HG02840 (cell line): Measurements from ENCODE around the gene ZDHHC13.

Experiments
- ATAC-seq: cut with Tn5 transposase; IDR thresholded peaks from one replicate; pipeline ENCODE4 v1.9.1; 2021; ENCODE audit warnings: mild to moderate bottlenecking, moderate library complexity, moderate number of reproducible peaks; ENCODE audit not compliant: unreplicated experiment, low FRiP score

Gene ZDHHC13

GRCh38 chr11:19116971-19117759 lies at the start of gene ZDHHC13:
Gene ZDHHC13, plus strand, starts transcription at chr11:19117168. Its CDS starts 82 bp downstream, at chr11:19117250.
- peak; percentile 98 for ATAC-seq

GRCh38 chr11:19071255-19071654 lies 45.7 kb upstream of the ZDHHC13 start:
- no peak for ATAC-seq

- ATAC-seq: no peak
Measured at GRCh38 chr11:19072464-19072863, 44.5 kb upstream of the ZDHHC13 start.

GRCh38 chr11:19073454-19074415 lies 43.2 kb upstream of the ZDHHC13 start:
- ATAC-seq: no peak

GRCh38 chr11:19075636-19076035 lies 41.3 kb upstream of the ZDHHC13 start:
- no peak for ATAC-seq

GRCh38 chr11:19076744-19077589 lies 40.0 kb upstream of the ZDHHC13 start:
- no peak for ATAC-seq

- no peak for ATAC-seq
Measured at GRCh38 chr11:19077965-19078364, 39.0 kb upstream of the ZDHHC13 start.

- no peak for ATAC-seq
Measured at GRCh38 chr11:19079643-19080440, 37.1 kb upstream of the ZDHHC13 start.

- ATAC-seq: no peak
Measured at GRCh38 chr11:19080579-19080993, 36.4 kb upstream of the ZDHHC13 start.

- ATAC-seq: no peak
Measured at GRCh38 chr11:19083166-19083565, 33.8 kb upstream of the ZDHHC13 start.

GRCh38 chr11:19084661-19085315 lies 32.2 kb upstream of the ZDHHC13 start:
- no peak for ATAC-seq

GRCh38 chr11:19087658-19088057 lies 29.3 kb upstream of the ZDHHC13 start:
- no peak for ATAC-seq

- no peak for ATAC-seq
Measured at GRCh38 chr11:19088791-19089190, 28.2 kb upstream of the ZDHHC13 start.

GRCh38 chr11:19089421-19089820 lies 27.5 kb upstream of the ZDHHC13 start:
- ATAC-seq: no peak

GRCh38 chr11:19091366-19091765 lies 25.6 kb upstream of the ZDHHC13 start:
- ATAC-seq: no peak

- no peak for ATAC-seq
Measured at GRCh38 chr11:19092342-19092741, 24.6 kb upstream of the ZDHHC13 start.

- ATAC-seq: no peak
Measured at GRCh38 chr11:19092850-19093249, 24.1 kb upstream of the ZDHHC13 start.

GRCh38 chr11:19093976-19094375 lies 23.0 kb upstream of the ZDHHC13 start:
- ATAC-seq: no peak

GRCh38 chr11:19094859-19095258 lies 22.1 kb upstream of the ZDHHC13 start:
- ATAC-seq: no peak
